Stomach smooth muscle (tissue), 2 donors: ENCODE data around the gene HIGD1A.
A peak's percentile ranks its signal among the peaks of the same experiment; 100 is the strongest.

ENCODE experiments used
- H3K27ac ChIP-seq: one replicate; pipeline ENCODE4 v1.7.0; 2013; ENCODE audit warnings: mild to moderate bottlenecking, low read length, inconsistent platforms
- H3K27me3 ChIP-seq, 2 donors: one replicate each; pipeline ENCODE4 v1.7.0; 2013; ENCODE audit warnings: low read length in 2 of 2; ENCODE audit not compliant: insufficient read depth in 2 of 2, control insufficient read depth in 1 of 2
- H3K36me3 ChIP-seq, 2 donors: one replicate each; pipeline ENCODE4 v1.7.0; 2013; ENCODE audit warnings: low read length in 2 of 2; ENCODE audit not compliant: control insufficient read depth in 2 of 2, insufficient read depth in 2 of 2
- H3K4me1 ChIP-seq: one replicate; pipeline ENCODE4 v1.7.0; 2013; ENCODE audit warnings: low read length; ENCODE audit not compliant: control insufficient read depth, insufficient read depth
- H3K4me3 ChIP-seq, 2 donors: one replicate each; pipeline ENCODE4 v1.7.0; 2013; ENCODE audit warnings: low read length in 2 of 2
- H3K9ac ChIP-seq, 2 donors: one replicate each; pipeline ENCODE4 v1.7.0; 2013; ENCODE audit warnings: low read length in 2 of 2, mild to moderate bottlenecking in 1 of 2
- H3K9me3 ChIP-seq, 2 donors: one replicate each; pipeline ENCODE4 v1.7.0; 2013; ENCODE audit warnings: low read length in 2 of 2; ENCODE audit not compliant: control insufficient read depth in 2 of 2
- donor health status: healthy.
- donor health status: Pancreatic carcinoma.

The HIGD1A gene

GRCh38 chr3:42796332-42796885 is 7.9 kb downstream of the HIGD1A start:
- no peaks in the 10 kb centered on the region for H3K9me3 ChIP-seq
- H3K27ac ChIP-seq, result no peak overlapping the region
- peaks cover 15% of the 10 kb centered on the region for H3K4me1 ChIP-seq
- H3K36me3 ChIP-seq, result peaks cover 6 to 8% of the 10 kb centered on the region in 2 donors
- no peaks in the 10 kb centered on the region for H3K27me3 ChIP-seq
- no peak overlapping the region for H3K9ac ChIP-seq
- no peak overlapping the region for H3K4me3 ChIP-seq

- peaks cover 6 to 8% of the 10 kb centered on the region in 2 donors for H3K36me3 ChIP-seq
- H3K9me3 ChIP-seq, result no peaks in the 10 kb centered on the region
- H3K4me3 ChIP-seq, result no peak overlapping the region
- H3K9ac ChIP-seq, result no peak overlapping the region
- H3K27ac ChIP-seq, result no peak overlapping the region
- H3K27me3 ChIP-seq, result no peaks in the 10 kb centered on the region
- H3K4me1 ChIP-seq, result peaks cover 13% of the 10 kb centered on the region
Observed at GRCh38 chr3:42795621-42796181, 8.6 kb downstream of the HIGD1A start.

GRCh38 chr3:42790714-42791229 is 13.5 kb downstream of the HIGD1A start:
- no peaks in the 10 kb centered on the region for H3K27me3 ChIP-seq
- H3K4me1 ChIP-seq, result no peaks in the 10 kb centered on the region
- H3K27ac ChIP-seq, result no peak overlapping the region
- no peaks in the 10 kb centered on the region for H3K9me3 ChIP-seq
- H3K36me3 ChIP-seq, result peaks cover 8 to 9% of the 10 kb centered on the region in 2 donors
- no peak overlapping the region for H3K4me3 ChIP-seq
- no peak overlapping the region for H3K9ac ChIP-seq

GRCh38 chr3:42786631-42787030 is 17.7 kb downstream of the HIGD1A start:
- Histone ChIP-seq H3K4me3 (no peak overlapping the region), H3K9me3 (no peaks in the 10 kb centered on the region), H3K36me3 (peaks cover 3 to 7% of the 10 kb centered on the region in 2 donors), H3K27me3 (no peaks in the 10 kb centered on the region), H3K27ac (no peak overlapping the region), H3K9ac (no peak overlapping the region), H3K4me1 (no peaks in the 10 kb centered on the region)

GRCh38 chr3:42786212-42786611 is 18.1 kb downstream of the HIGD1A start:
- Histone ChIP-seq H3K4me1 (peaks cover under 1% of the 10 kb centered on the region), H3K36me3 (peaks cover 3 to 7% of the 10 kb centered on the region in 2 donors), H3K9me3 (no peaks in the 10 kb centered on the region), H3K4me3 (no peak overlapping the region), H3K27ac (no peak overlapping the region), H3K9ac (no peak overlapping the region), H3K27me3 (no peaks in the 10 kb centered on the region)

GRCh38 chr3:42780892-42781700 is 23.2 kb downstream of the HIGD1A start:
- Histone ChIP-seq H3K9ac (no peak overlapping the region), H3K27ac (peak overlapping the region; percentile 71), H3K36me3 (peaks cover 3 to 7% of the 10 kb centered on the region in 2 donors), H3K27me3 (no peaks in the 10 kb centered on the region), H3K9me3 (no peaks in the 10 kb centered on the region), H3K4me1 (peaks cover 29% of the 10 kb centered on the region), H3K4me3 (no peak overlapping the region)

- Histone ChIP-seq H3K4me1 (peaks cover 29% of the 10 kb centered on the region), H3K27me3 (no peaks in the 10 kb centered on the region), H3K36me3 (peaks cover 3 to 4% of the 10 kb centered on the region in 2 donors), H3K27ac (peak overlapping the region; percentile 71), H3K9me3 (no peaks in the 10 kb centered on the region), H3K9ac (peak overlapping the region in 1 of 2 donors; percentile 2), H3K4me3 (no peak overlapping the region)
Observed at GRCh38 chr3:42780398-42780797, 23.9 kb downstream of the HIGD1A start.

GRCh38 chr3:42778644-42779043 is 25.6 kb downstream of the HIGD1A start:
- H3K4me1 ChIP-seq, result peaks cover 29% of the 10 kb centered on the region
- no peaks in the 10 kb centered on the region for H3K27me3 ChIP-seq
- peaks cover 3 to 4% of the 10 kb centered on the region in 2 donors for H3K36me3 ChIP-seq
- no peak overlapping the region for H3K4me3 ChIP-seq
- H3K9ac ChIP-seq, result peak overlapping the region in 1 of 2 donors; percentile 29
- H3K27ac ChIP-seq, result peak overlapping the region; percentile 71
- H3K9me3 ChIP-seq, result no peaks in the 10 kb centered on the region

- Histone ChIP-seq H3K9me3 (no peaks in the 10 kb centered on the region), H3K27ac (peak overlapping the region; percentile 55), H3K27me3 (no peaks in the 10 kb centered on the region), H3K4me1 (peaks cover 17% of the 10 kb centered on the region), H3K4me3 (peak overlapping the region; percentile 77 to 86), H3K9ac (peak overlapping the region; percentile 84), H3K36me3 (no peaks in the 10 kb centered on the region)
Observed at GRCh38 chr3:42773409-42773751, 30.9 kb downstream of the HIGD1A start.

- peak within 1 kb of the TSS; percentile 55 for H3K27ac ChIP-seq
- peak within 1 kb of the TSS; percentile 84 for H3K9ac ChIP-seq
- H3K36me3 ChIP-seq, result no peaks in the 10 kb centered on the region
- H3K4me1 ChIP-seq, result peaks cover 11% of the 10 kb centered on the region
- H3K9me3 ChIP-seq, result no peaks in the 10 kb centered on the region
- peak within 1 kb of the TSS; percentile 77 to 86 for H3K4me3 ChIP-seq
- H3K27me3 ChIP-seq, result no peaks in the 10 kb centered on the region
Observed at GRCh38 chr3:42772670-42773408, 31.5 kb downstream of the HIGD1A start, which contains the start of gene CCDC13. TSS of gene CCDC13 (minus strand) at chr3:42773253. CDS start at chr3:42758345, 14,908 bp downstream.
